Measurements from ENCODE around the gene ABLIM2.

ABLIM2 gene

GRCh38 chr4:8173492-8174242, 15.1 kb upstream of the ABLIM2 start:
- no peaks in the 10 kb centered on the region for H3K9me3 ChIP-seq (replicated peaks; ENCODE audit: insufficient read depth, low read length)
- H3F3A ChIP-seq (ENCODE audit: insufficient read depth, low read length), result no peaks in the 10 kb centered on the region
- no peaks in the 10 kb centered on the region for H3K36me3 ChIP-seq (replicated peaks; ENCODE audit: insufficient read depth, low read length)
- H3K27ac ChIP-seq (ENCODE audit: low read length), result no peak overlapping the region
- H4K20me1 ChIP-seq (ENCODE audit: insufficient read depth, low read length), result no peaks in the 10 kb centered on the region
- no peaks in the 10 kb centered on the region for H3K79me2 ChIP-seq (ENCODE audit: low read length)
- no peak overlapping the region for H3K4me3 ChIP-seq (ENCODE audit: low read length)
- H3K9me2 ChIP-seq (replicated peaks; ENCODE audit: insufficient read depth, low read length), result no peaks in the 10 kb centered on the region
- H2AFZ ChIP-seq (ENCODE audit: low read length), result no peak overlapping the region
- TF ChIP-seq EZH2 (optimal IDR thresholded peaks at IDR 0.05; ENCODE audit: low read depth, low read length) (no peak), EZH2phosphoT487 (IDR thresholded peaks at IDR 0.05; ENCODE audit: low read length) (no peak), CTCF (IDR thresholded peaks at IDR 0.05; ENCODE audit: low read length) (no peak)
- no peak for DNase-seq
- peaks cover 44% of the 10 kb centered on the region for H3K27me3 ChIP-seq (replicated peaks; ENCODE audit: insufficient read depth, low read length)
- H3K4me1 ChIP-seq (ENCODE audit: low read length), result peaks cover 6% of the 10 kb centered on the region; the same call in 1 of the 2 replicates
- no peak overlapping the region for H3K4me2 ChIP-seq (ENCODE audit: low read depth, low read length)
- H3K9ac ChIP-seq (ENCODE audit: low read length), result no peak overlapping the region

GRCh38 chr4:8171984-8172924, 13.6 kb upstream of the ABLIM2 start:
- H3K27ac ChIP-seq (ENCODE audit: low read length), result no peak overlapping the region
- H3K79me2 ChIP-seq (ENCODE audit: low read length), result no peaks in the 10 kb centered on the region
- no peaks in the 10 kb centered on the region for H3K9me2 ChIP-seq (replicated peaks; ENCODE audit: insufficient read depth, low read length)
- H3K9ac ChIP-seq (ENCODE audit: low read length), result no peak overlapping the region
- no peaks in the 10 kb centered on the region for H4K20me1 ChIP-seq (ENCODE audit: insufficient read depth, low read length)
- peaks cover 44% of the 10 kb centered on the region for H3K27me3 ChIP-seq (replicated peaks; ENCODE audit: insufficient read depth, low read length)
- H3K9me3 ChIP-seq (replicated peaks; ENCODE audit: insufficient read depth, low read length), result no peaks in the 10 kb centered on the region
- peaks cover 6% of the 10 kb centered on the region; the same call in 1 of the 2 replicates for H3K4me1 ChIP-seq (ENCODE audit: low read length)
- H2AFZ ChIP-seq (ENCODE audit: low read length), result no peak overlapping the region
- no peaks in the 10 kb centered on the region for H3F3A ChIP-seq (ENCODE audit: insufficient read depth, low read length)
- no peak overlapping the region for H3K4me2 ChIP-seq (ENCODE audit: low read depth, low read length)
- TF ChIP-seq EZH2phosphoT487 (IDR thresholded peaks at IDR 0.05; ENCODE audit: low read length) (no peak), EZH2 (optimal IDR thresholded peaks at IDR 0.05; ENCODE audit: low read depth, low read length) (no peak), CTCF (IDR thresholded peaks at IDR 0.05; ENCODE audit: low read length) (no peak)
- no peak overlapping the region for H3K4me3 ChIP-seq (ENCODE audit: low read length)
- no peak for DNase-seq
- H3K36me3 ChIP-seq (replicated peaks; ENCODE audit: insufficient read depth, low read length), result no peaks in the 10 kb centered on the region

- TF ChIP-seq EZH2phosphoT487 (IDR thresholded peaks at IDR 0.05; ENCODE audit: low read length), result no peak
- TF ChIP-seq CTCF (IDR thresholded peaks at IDR 0.05; ENCODE audit: low read length), result no peak
- no peak for TF ChIP-seq EZH2 (optimal IDR thresholded peaks at IDR 0.05; ENCODE audit: low read depth, low read length)
- no peak for DNase-seq
- Histone ChIP-seq H3K4me3 (ENCODE audit: low read length) (no peak overlapping the region), H3K27me3 (replicated peaks; ENCODE audit: insufficient read depth, low read length) (peaks cover 44% of the 10 kb centered on the region), H3K36me3 (replicated peaks; ENCODE audit: insufficient read depth, low read length) (no peaks in the 10 kb centered on the region), H2AFZ (ENCODE audit: low read length) (no peak overlapping the region), H3K4me1 (ENCODE audit: low read length) (peaks cover 6% of the 10 kb centered on the region; the same call in 1 of the 2 replicates), H3K9me2 (replicated peaks; ENCODE audit: insufficient read depth, low read length) (no peaks in the 10 kb centered on the region), H3K27ac (ENCODE audit: low read length) (no peak overlapping the region), H3K9me3 (replicated peaks; ENCODE audit: insufficient read depth, low read length) (no peaks in the 10 kb centered on the region), H3F3A (ENCODE audit: insufficient read depth, low read length) (no peaks in the 10 kb centered on the region), H3K4me2 (ENCODE audit: low read depth, low read length) (no peak overlapping the region), H3K9ac (ENCODE audit: low read length) (no peak overlapping the region), H3K79me2 (ENCODE audit: low read length) (no peaks in the 10 kb centered on the region), H4K20me1 (ENCODE audit: insufficient read depth, low read length) (no peaks in the 10 kb centered on the region)
Measured at GRCh38 chr4:8171266-8171665, 12.7 kb upstream of the ABLIM2 start.
